ENCODE data around the gene KNSTRN.

Gene KNSTRN

DNA sequence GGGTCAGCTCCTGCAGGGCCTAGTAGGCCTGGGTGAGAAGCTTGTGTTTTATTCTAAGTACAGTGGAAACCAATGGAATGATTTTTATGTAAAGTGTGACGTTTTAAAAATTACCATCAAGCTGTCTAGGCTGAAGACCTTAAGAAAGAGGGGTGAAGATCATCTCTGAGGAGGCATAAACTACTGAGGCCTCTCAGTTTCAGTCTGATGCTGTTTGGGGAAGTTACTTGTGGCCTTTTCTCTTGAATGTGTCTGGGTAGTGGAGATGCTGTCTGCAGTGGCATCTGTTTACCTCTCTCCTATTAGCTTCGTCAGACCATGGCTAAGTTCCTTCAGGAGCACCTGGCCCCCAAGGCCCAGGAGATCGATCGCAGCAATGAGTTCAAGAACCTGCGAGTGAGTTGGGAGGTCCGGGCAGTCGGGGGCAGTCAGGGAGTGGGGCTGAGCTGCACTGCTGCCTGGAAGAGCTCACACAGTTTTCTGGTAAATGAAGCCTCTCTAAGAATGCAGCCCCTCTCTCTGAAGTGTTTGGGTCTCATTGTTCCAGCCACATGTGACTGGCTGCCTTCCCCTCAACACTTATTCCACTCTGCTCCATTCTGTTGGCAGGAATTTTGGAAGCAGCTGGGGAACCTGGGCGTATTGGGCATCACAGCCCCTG, 24.9 kb downstream of the KNSTRN start:
- Histone ChIP-seq H3K9me2 (replicated peaks; ENCODE audit: insufficient read depth, low read length) (no peaks in the 10 kb centered on the region), H3K79me2 (ENCODE audit: low read length) (peaks cover 33% of the 10 kb centered on the region), H3K27ac (ENCODE audit: low read length) (peak overlapping the region; percentile 61), H3K27me3 (replicated peaks; ENCODE audit: insufficient read depth, low read length) (no peaks in the 10 kb centered on the region), H3K4me1 (ENCODE audit: low read length) (peaks cover 36% of the 10 kb centered on the region), H3K36me3 (replicated peaks; ENCODE audit: insufficient read depth, low read length) (peaks cover 7% of the 10 kb centered on the region), H3K9ac (ENCODE audit: low read length) (peak overlapping the region; percentile 6; the same call in 1 of the 2 replicates), H3K9me3 (replicated peaks; ENCODE audit: insufficient read depth, low read length) (no peaks in the 10 kb centered on the region), H2AFZ (ENCODE audit: low read length) (no peak overlapping the region), H3F3A (ENCODE audit: insufficient read depth, low read length) (peaks cover 27% of the 10 kb centered on the region), H3K4me3 (ENCODE audit: low read length) (peak overlapping the region; percentile 6; the same call in 1 of the 2 replicates), H4K20me1 (ENCODE audit: insufficient read depth, low read length) (no peaks in the 10 kb centered on the region), H3K4me2 (ENCODE audit: low read depth, low read length) (peak overlapping the region; percentile 93)
- DNase-seq = peak; percentile 60
- TF ChIP-seq EZH2phosphoT487 (IDR thresholded peaks at IDR 0.05; ENCODE audit: low read length) = no peak
- TF ChIP-seq EZH2 (optimal IDR thresholded peaks at IDR 0.05; ENCODE audit: low read depth, low read length) = no peak
- TF ChIP-seq, protein P1, sequence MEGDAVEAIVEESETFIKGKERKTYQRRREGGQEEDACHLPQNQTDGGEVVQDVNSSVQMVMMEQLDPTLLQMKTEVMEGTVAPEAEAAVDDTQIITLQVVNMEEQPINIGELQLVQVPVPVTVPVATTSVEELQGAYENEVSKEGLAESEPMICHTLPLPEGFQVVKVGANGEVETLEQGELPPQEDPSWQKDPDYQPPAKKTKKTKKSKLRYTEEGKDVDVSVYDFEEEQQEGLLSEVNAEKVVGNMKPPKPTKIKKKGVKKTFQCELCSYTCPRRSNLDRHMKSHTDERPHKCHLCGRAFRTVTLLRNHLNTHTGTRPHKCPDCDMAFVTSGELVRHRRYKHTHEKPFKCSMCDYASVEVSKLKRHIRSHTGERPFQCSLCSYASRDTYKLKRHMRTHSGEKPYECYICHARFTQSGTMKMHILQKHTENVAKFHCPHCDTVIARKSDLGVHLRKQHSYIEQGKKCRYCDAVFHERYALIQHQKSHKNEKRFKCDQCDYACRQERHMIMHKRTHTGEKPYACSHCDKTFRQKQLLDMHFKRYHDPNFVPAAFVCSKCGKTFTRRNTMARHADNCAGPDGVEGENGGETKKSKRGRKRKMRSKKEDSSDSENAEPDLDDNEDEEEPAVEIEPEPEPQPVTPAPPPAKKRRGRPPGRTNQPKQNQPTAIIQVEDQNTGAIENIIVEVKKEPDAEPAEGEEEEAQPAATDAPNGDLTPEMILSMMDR (IDR thresholded peaks at IDR 0.05; ENCODE audit: low read length) = no peak

DNA sequence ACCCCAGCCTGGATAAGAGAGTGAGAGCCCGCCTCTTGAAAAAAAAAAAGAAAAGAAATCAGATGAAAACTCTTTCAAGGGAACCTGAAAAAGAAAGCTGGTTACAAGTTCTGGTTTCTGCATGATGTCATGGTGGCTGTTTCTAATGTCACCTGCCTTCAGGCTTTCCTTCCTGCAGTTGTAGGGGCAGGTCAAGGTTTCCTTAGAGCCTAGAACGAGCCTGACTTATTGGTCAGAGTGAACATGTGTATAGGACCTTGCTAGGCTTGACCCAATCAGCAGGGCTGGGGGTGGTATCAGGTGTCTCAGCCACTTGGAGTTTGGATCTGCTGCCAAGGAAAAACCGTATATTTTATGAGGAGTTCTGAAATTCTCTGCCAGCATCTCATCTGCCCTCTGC, 26.8 kb downstream of the KNSTRN start:
- Histone ChIP-seq H3K9me3 (replicated peaks; ENCODE audit: insufficient read depth, low read length) (no peaks in the 10 kb centered on the region), H3K9me2 (replicated peaks; ENCODE audit: insufficient read depth, low read length) (no peaks in the 10 kb centered on the region), H3K4me3 (ENCODE audit: low read length) (no peak overlapping the region), H3K27me3 (replicated peaks; ENCODE audit: insufficient read depth, low read length) (no peaks in the 10 kb centered on the region), H3K79me2 (ENCODE audit: low read length) (peaks cover 33% of the 10 kb centered on the region), H3K4me2 (ENCODE audit: low read depth, low read length) (peak overlapping the region; percentile 61; the same call in 1 of the 2 replicates), H3F3A (ENCODE audit: insufficient read depth, low read length) (peaks cover 27% of the 10 kb centered on the region), H3K36me3 (replicated peaks; ENCODE audit: insufficient read depth, low read length) (peaks cover 7% of the 10 kb centered on the region), H4K20me1 (ENCODE audit: insufficient read depth, low read length) (no peaks in the 10 kb centered on the region), H2AFZ (ENCODE audit: low read length) (no peak overlapping the region), H3K27ac (ENCODE audit: low read length) (peak overlapping the region; percentile 57; the same call in 1 of the 2 replicates), H3K4me1 (ENCODE audit: low read length) (peaks cover 31% of the 10 kb centered on the region), H3K9ac (ENCODE audit: low read length) (no peak overlapping the region; the same call in 1 of the 2 replicates)
- peak; percentile 85 for DNase-seq
- TF ChIP-seq EZH2 (optimal IDR thresholded peaks at IDR 0.05; ENCODE audit: low read depth, low read length) = no peak
- TF ChIP-seq, protein P1 (IDR thresholded peaks at IDR 0.05; ENCODE audit: low read length) = no peak
- TF ChIP-seq EZH2phosphoT487 (IDR thresholded peaks at IDR 0.05; ENCODE audit: low read length) = no peak

DNA sequence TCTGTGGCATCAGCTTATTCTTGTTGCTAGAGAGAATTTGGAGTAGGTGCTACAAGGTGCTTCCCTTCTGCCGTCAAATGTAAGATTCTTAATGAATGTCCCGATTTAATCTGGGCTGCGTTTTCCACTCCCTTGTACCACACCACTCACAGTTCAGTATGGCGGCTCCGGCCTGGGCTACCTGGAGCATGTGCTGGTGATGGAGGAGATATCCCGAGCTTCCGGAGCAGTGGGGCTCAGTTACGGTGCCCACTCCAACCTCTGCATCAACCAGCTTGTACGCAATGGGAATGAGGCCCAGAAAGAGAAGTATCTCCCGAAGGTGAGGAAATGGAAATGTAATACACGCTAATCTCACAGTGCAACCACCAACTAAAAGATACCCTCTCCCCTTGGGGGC, 28.0 kb downstream of the KNSTRN start:
- no peaks in the 10 kb centered on the region for H3K27me3 ChIP-seq (replicated peaks; ENCODE audit: insufficient read depth, low read length)
- no peak overlapping the region for H3K4me2 ChIP-seq (ENCODE audit: low read depth, low read length)
- H3K9me3 ChIP-seq (replicated peaks; ENCODE audit: insufficient read depth, low read length) = no peaks in the 10 kb centered on the region
- H3K4me1 ChIP-seq (ENCODE audit: low read length) = peaks cover 31% of the 10 kb centered on the region
- peaks cover 23% of the 10 kb centered on the region for H3F3A ChIP-seq (ENCODE audit: insufficient read depth, low read length)
- TF ChIP-seq, protein P1 (IDR thresholded peaks at IDR 0.05; ENCODE audit: low read length) = no peak
- TF ChIP-seq EZH2 (optimal IDR thresholded peaks at IDR 0.05; ENCODE audit: low read depth, low read length) (no peak), EZH2phosphoT487 (IDR thresholded peaks at IDR 0.05; ENCODE audit: low read length) (no peak)
- DNase-seq = no peak
- H3K4me3 ChIP-seq (ENCODE audit: low read length) = no peak overlapping the region
- H3K9ac ChIP-seq (ENCODE audit: low read length) = no peak overlapping the region
- peaks cover 7% of the 10 kb centered on the region for H3K36me3 ChIP-seq (replicated peaks; ENCODE audit: insufficient read depth, low read length)
- H4K20me1 ChIP-seq (ENCODE audit: insufficient read depth, low read length) = no peaks in the 10 kb centered on the region
- H3K9me2 ChIP-seq (replicated peaks; ENCODE audit: insufficient read depth, low read length) = no peaks in the 10 kb centered on the region
- peaks cover 33% of the 10 kb centered on the region for H3K79me2 ChIP-seq (ENCODE audit: low read length)
- no peak overlapping the region for H3K27ac ChIP-seq (ENCODE audit: low read length)
- H2AFZ ChIP-seq (ENCODE audit: low read length) = no peak overlapping the region

All from MM.1S (cell line).